HUES64 (cell line): ENCODE results near the gene ZNF117.
"Not testable (repeated sequence)": the region's sequence is repeated elsewhere in the genome, so short reads cannot be mapped to it uniquely, and the experiment has no call there.

ENCODE experiments used
- H3K27ac ChIP-seq: 2 replicates; pipeline ENCODE4 v1.7.0; 2013; ENCODE audit warnings: low read depth, low read length, inconsistent platforms
- H3K27me3 ChIP-seq: 2 replicates; pipeline ENCODE4 v1.6.1; 2013; ENCODE audit warnings: mild to moderate bottlenecking, low read length; ENCODE audit not compliant: insufficient read depth
- H3K36me3 ChIP-seq: 2 replicates; pipeline ENCODE4 v1.6.1; 2013; ENCODE audit warnings: mild to moderate bottlenecking, low read length; ENCODE audit not compliant: insufficient read depth
- H3K4me1 ChIP-seq: 2 replicates; pipeline ENCODE4 v1.6.1; 2013; ENCODE audit warnings: mild to moderate bottlenecking, low read length, moderate library complexity; ENCODE audit not compliant: insufficient read depth
- H3K4me3 ChIP-seq: 2 replicates; pipeline ENCODE4 v1.5.1; 2013; ENCODE audit warnings: mild to moderate bottlenecking, low read length, moderate library complexity
- H3K9ac ChIP-seq: 2 replicates; pipeline ENCODE4 v1.6.1; 2013; ENCODE audit warnings: mild to moderate bottlenecking, low read depth, low read length
- H3K9me3 ChIP-seq: 2 replicates; pipeline ENCODE4 v1.6.1; 2013; ENCODE audit warnings: low read depth, low read length; ENCODE audit not compliant: insufficient read depth
- WGBS: fragments of 150-250, 120-280 bp; methylation state at CpG from one replicate; pipeline ENCODE4 v1.1.7; 2013; ENCODE audit warnings: missing lambda C conversion rate; 5-methylcytosine and 5-hydroxymethylcytosine counted together

ZNF117 gene

GRCh38 chr7:64993901-64994300 lies 3.1 kb upstream of the ZNF117 start:
- 95% methylated on average over 7 of the region's 7 CpGs for WGBS
- peaks cover 56% of the 10 kb centered on the region for H3K9me3 ChIP-seq
- no peak overlapping the region for H3K4me3 ChIP-seq
- H3K4me1 ChIP-seq = peaks cover 3% of the 10 kb centered on the region; the same call in 1 of the 2 replicates
- no peak overlapping the region for H3K9ac ChIP-seq
- H3K36me3 ChIP-seq = peaks cover 43% of the 10 kb centered on the region
- no peak overlapping the region for H3K27ac ChIP-seq
- H3K27me3 ChIP-seq = no peaks in the 10 kb centered on the region

DNA sequence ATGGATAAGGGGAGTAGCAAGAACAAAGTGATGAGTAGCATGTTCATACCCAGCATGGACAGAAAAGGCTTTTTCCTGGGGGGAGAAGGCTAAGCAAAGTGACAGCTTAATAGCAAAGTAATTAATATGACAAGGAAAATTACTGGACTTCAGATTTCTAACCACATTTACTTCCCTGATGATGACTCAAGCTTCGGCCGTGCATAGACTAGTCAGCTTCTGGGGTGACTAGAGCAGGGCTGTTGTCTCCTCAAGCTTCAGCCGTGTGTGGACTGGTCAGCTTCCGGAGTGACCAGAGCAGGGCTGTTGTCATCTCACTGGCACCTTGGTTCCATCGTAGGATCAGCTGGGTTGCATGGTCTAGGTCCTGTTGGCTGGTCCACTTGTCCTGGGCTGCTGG lies 2.1 kb upstream of the ZNF117 start:
- no peak overlapping the region for H3K4me3 ChIP-seq
- H3K27ac ChIP-seq = no peak overlapping the region
- 95% methylated on average over 5 of the region's 5 CpGs for WGBS
- H3K27me3 ChIP-seq = no peaks in the 10 kb centered on the region
- H3K36me3 ChIP-seq = peaks cover 43% of the 10 kb centered on the region
- no peak overlapping the region for H3K9ac ChIP-seq
- H3K4me1 ChIP-seq = peaks cover 3% of the 10 kb centered on the region; the same call in 1 of the 2 replicates
- H3K9me3 ChIP-seq = peaks cover 60% of the 10 kb centered on the region

GRCh38 chr7:64990216-64990615 lies 620 bp downstream of the ZNF117 start:
- H3K36me3 ChIP-seq = peaks cover 59% of the 10 kb centered on the region

DNA sequence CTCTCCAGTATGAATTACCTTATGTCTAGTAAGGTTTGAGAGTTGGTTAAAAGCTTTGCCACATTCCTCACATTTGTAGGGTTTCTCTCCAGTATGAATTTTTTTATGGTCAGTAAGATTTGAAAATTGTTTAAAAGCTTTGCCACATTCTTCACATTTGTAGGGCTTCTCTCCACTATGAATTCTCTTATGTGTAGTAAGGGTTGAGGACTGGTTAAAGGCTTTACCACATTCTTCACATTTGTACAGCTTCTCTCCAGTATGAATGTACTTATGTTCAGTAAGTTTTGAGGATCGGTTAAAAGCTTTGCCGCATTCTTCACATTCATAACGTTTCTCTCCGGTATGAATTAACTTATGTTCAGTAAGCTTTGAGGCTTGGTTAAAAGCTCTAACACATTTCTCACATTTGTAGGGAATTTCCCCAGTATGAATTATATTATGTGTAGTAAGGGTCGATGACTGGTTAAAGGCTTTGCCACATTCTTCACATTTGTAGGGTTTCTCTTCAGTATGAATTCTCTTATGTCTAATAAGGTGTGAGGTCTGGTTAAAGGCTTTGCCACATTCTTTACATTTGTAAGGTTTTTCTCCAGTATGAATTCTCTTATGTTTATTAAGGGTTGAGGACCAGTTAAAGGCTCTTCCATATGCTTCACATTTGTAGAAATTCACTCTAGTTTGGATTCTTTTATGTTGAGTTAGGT lies 12.2 kb downstream of the ZNF117 start:
- no peak overlapping the region for H3K27ac ChIP-seq
- peaks cover 58% of the 10 kb centered on the region for H3K36me3 ChIP-seq
- WGBS = 96% methylated on average over 5 of the region's 5 CpGs
- H3K27me3 ChIP-seq = no peaks in the 10 kb centered on the region
- H3K9ac ChIP-seq = no peak overlapping the region
- no peak overlapping the region for H3K4me3 ChIP-seq
- H3K4me1 ChIP-seq = no peaks in the 10 kb centered on the region
- H3K9me3 ChIP-seq = peaks cover 91% of the 10 kb centered on the region

More at GRCh38 chr7:64990216-64990615, 620 bp downstream of the ZNF117 start:
- Histone ChIP-seq H3K4me1 (no peaks in the 10 kb centered on the region), H3K27ac (no peak overlapping the region), H3K9me3 (peaks cover 65% of the 10 kb centered on the region), H3K27me3 (no peaks in the 10 kb centered on the region), H3K9ac (no peak overlapping the region), H3K4me3 (no peak overlapping the region)
- 94% methylated on average over 7 of the region's 7 CpGs for WGBS

- Histone ChIP-seq H3K27ac (no peak overlapping the region), H3K27me3 (no peaks in the 10 kb centered on the region), H3K4me3 (no peak overlapping the region), H3K9ac (no peak overlapping the region), H3K36me3 (no peaks in the 10 kb centered on the region), H3K4me1 (no peaks in the 10 kb centered on the region), H3K9me3 (peaks cover 16% of the 10 kb centered on the region; the same call in 1 of the 2 replicates)
Measured at GRCh38 chr7:64965594-64965993, 25.2 kb downstream of the ZNF117 start.

DNA sequence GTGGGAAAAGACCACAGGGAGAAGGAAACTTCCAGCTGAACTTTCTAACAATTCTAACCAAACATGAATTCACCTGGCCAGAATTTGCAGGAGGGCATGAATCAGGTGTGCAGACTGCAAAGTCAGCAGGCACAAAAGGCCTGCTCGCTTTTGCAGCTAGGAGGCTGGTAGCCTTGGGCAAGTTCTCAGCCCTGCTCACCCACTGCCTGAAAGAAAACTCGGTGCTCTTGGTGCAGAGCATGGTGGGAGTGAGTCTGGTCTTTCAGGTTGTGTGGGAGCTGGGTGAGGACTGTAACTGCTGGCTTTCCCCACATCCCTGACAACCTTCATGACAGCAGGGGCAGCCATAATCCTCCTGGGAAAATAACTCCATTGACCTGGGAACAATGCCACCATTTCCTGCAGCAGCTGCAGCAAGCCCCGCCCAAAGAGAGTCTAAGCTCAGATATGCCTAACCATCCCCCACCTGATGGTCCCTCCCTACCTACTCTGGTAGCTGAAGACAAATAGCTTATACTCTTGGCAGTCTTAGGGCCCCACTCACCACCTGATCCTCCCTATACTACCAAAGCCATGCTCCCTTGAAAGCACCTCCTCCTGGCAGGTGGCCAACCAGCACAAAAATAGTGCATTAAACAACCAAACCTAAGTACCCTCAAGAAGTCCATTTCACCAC lies 31.6 kb downstream of the ZNF117 start:
- Histone ChIP-seq H3K27ac (no peak overlapping the region), H3K9me3 (peaks cover 2% of the 10 kb centered on the region; the same call in 1 of the 2 replicates), H3K9ac (no peak overlapping the region), H3K27me3 (no peaks in the 10 kb centered on the region), H3K4me1 (no peaks in the 10 kb centered on the region), H3K36me3 (no peaks in the 10 kb centered on the region), H3K4me3 (no peak overlapping the region)
- 56% methylated on average over 3 of the region's 3 CpGs for WGBS

- H3K27me3 ChIP-seq = peaks cover 30% of the 10 kb centered on the region
- no peak overlapping the region for H3K9ac ChIP-seq
- peaks cover 8% of the 10 kb centered on the region; the same call in 1 of the 2 replicates for H3K4me1 ChIP-seq
- no peaks in the 10 kb centered on the region for H3K36me3 ChIP-seq
- no CpG with 5 or more reads among the region's 1 CpG for WGBS
- H3K9me3 ChIP-seq = no peaks in the 10 kb centered on the region
- H3K4me3 ChIP-seq = no peak overlapping the region
- H3K27ac ChIP-seq = no peak overlapping the region
Measured at GRCh38 chr7:64951250-64951848, 39.5 kb downstream of the ZNF117 start.

DNA sequence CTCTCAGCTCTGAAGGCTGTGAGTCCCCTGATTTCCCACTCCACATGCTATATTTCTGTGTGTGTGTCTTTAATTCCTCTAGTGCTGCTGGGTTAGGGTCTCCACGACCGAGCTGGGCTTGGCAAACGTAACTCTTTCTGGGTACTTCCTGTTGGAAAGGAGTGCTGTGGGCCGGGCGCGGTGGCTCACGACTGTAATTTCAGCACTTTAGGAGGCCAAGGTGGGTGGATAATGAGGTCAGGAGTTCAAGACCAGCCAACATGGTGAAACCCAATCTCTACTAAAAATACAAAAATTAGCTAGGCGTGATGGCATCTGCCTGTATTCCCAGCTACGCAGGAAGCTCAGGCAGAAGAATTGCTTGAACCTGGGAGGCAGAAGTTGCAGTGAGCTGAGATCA lies 40.2 kb downstream of the ZNF117 start:
- H3K4me3 ChIP-seq, H3K4me1 ChIP-seq, H3K27ac ChIP-seq, H3K36me3 ChIP-seq, H3K9me3 ChIP-seq, H3K9ac ChIP-seq: not testable (repeated sequence)
- WGBS = 80% methylated on average over 9 of the region's 9 CpGs
- peaks cover 36% of the 10 kb centered on the region for H3K27me3 ChIP-seq

- 92% methylated on average over 1 of the region's 1 CpG for WGBS
- peaks cover 38% of the 10 kb centered on the region for H3K27me3 ChIP-seq
- H3K9me3 ChIP-seq, H3K4me1 ChIP-seq, H3K27ac ChIP-seq, H3K4me3 ChIP-seq, H3K36me3 ChIP-seq, H3K9ac ChIP-seq: not testable (repeated sequence)
Measured at GRCh38 chr7:64948774-64949173, 42.1 kb downstream of the ZNF117 start.

- no peak overlapping the region for H3K27ac ChIP-seq
- H3K36me3 ChIP-seq = no peaks in the 10 kb centered on the region
- H3K4me3 ChIP-seq = peak overlapping the region; percentile 69
- H3K4me1 ChIP-seq = peaks cover 8% of the 10 kb centered on the region; the same call in 1 of the 2 replicates
- no peaks in the 10 kb centered on the region for H3K9me3 ChIP-seq
- peaks cover 38% of the 10 kb centered on the region for H3K27me3 ChIP-seq
- peak overlapping the region; percentile 63; the same call in 1 of the 2 replicates for H3K9ac ChIP-seq
- 4% methylated on average over 59 of the region's 59 CpGs for WGBS
Measured at GRCh38 chr7:64947252-64948000, 43.4 kb downstream of the ZNF117 start.

GRCh38 chr7:64946772-64947171 lies 44.1 kb downstream of the ZNF117 start:
- WGBS = 46% methylated on average over 5 of the region's 5 CpGs
- Histone ChIP-seq H3K36me3 (no peaks in the 10 kb centered on the region), H3K27ac (no peak overlapping the region), H3K9ac (peak overlapping the region; percentile 63; the same call in 1 of the 2 replicates), H3K9me3 (no peaks in the 10 kb centered on the region), H3K4me1 (peaks cover 8% of the 10 kb centered on the region; the same call in 1 of the 2 replicates), H3K27me3 (peaks cover 38% of the 10 kb centered on the region), H3K4me3 (peak overlapping the region; percentile 69)
